K562 (cell line): ENCODE results near the gene MYO7A. TPM values are rescaled to one million over a fixed set of nuclear protein-coding genes. Genes with fewer than 3 reads are reported as not detected.
A peak's percentile ranks its signal among the peaks of the same experiment; 100 is the strongest.

ENCODE experiments used
- ATAC-seq: fragments of 200-7000 bp; cut with Tn5 transposase; 3 replicates; pipeline ENCODE4 v1.9.1; 2020; ENCODE audit warnings: moderate library complexity
- BruUV-seq: library from RNA; stranded (reverse); fragments of 400-500 nt; replicated peaks from 2 replicates; lab custom pipeline; 2021; lab: Mats Ljungman, UMichigan
- CTCF ChIA-PET: fragments of 300-600 bp; formaldehyde crosslinking; extraction: SDS; loops from one replicate; lab custom pipeline; 2021; ENCODE audit warnings: low intra/inter-chr PET ratio; lab: Yijun Ruan, JAX
- POLR2A ChIA-PET: fragments of 300-600, 350-650 bp; sonication (Branson Sonifier 250); formaldehyde crosslinking; extraction: SDS; loops from one replicate; lab custom pipeline; 2021; ENCODE audit warnings: antibody characterized with exemption, inconsistent platforms; lab: Yijun Ruan, JAX
- DNase-seq, 4 experiments: peaks; one replicate each; pipeline versions ENCODE4 v3.0.0 to v3.0.0-alpha.2; 2011 to 2018; ENCODE audit warnings: low spot score in 3 of 4, mixed read lengths in 3 of 4; ENCODE audit errors: extremely low read depth in 1 of 4
- FAIRE-seq: peaks from 2 replicates; lab custom pipeline; 2011; peaks lifted over from hg19 to GRCh38; lab: Jason Lieb, UNC
- H2AFZ ChIP-seq: 2 replicates; pipeline ENCODE4 v1.6.0; 2011; ENCODE audit warnings: low read depth, low read length, control low read depth, inconsistent platforms
- H3K27ac ChIP-seq: fragments of 200-600 bp; 3 replicates; pipeline ENCODE4 v1.8.0; 2011; ENCODE audit warnings: low read depth, mild to moderate bottlenecking, control low read depth, inconsistent platforms, low read length, moderate library complexity, mixed read lengths; ENCODE audit errors: extremely low read depth
- H3K27me3 ChIP-seq, 2 experiments: fragments of 300-600 bp in 1 of 2; 2 replicates in 1 of 2; 3 replicates in 1 of 2; pipeline versions ENCODE4 v1.6.0 to v1.8.0; 2011; ENCODE audit warnings: inconsistent platforms in 2 of 2, low read length in 2 of 2, mild to moderate bottlenecking in 1 of 2, mixed read lengths in 1 of 2, moderate library complexity in 1 of 2; ENCODE audit not compliant: control insufficient read depth in 2 of 2, insufficient read depth in 2 of 2
- H3K36me3 ChIP-seq: fragments of 300-600 bp; 3 replicates; pipeline ENCODE4 v1.8.0; 2011; ENCODE audit warnings: mild to moderate bottlenecking, low read length, inconsistent platforms; ENCODE audit not compliant: control insufficient read depth, insufficient read depth
- H3K4me1 ChIP-seq, 2 experiments: fragments of 200-600 bp in 1 of 2; replicated peaks in 1 of 2; 2 replicates in 1 of 2; 3 replicates in 1 of 2; pipeline versions ENCODE4 v1.5.1 to v1.8.0; 2011; ENCODE audit warnings: inconsistent platforms in 2 of 2, low read length in 2 of 2, mild to moderate bottlenecking in 1 of 2, mixed read lengths in 1 of 2, moderate library complexity in 1 of 2; ENCODE audit not compliant: control insufficient read depth in 2 of 2, insufficient read depth in 2 of 2
- H3K4me2 ChIP-seq: 2 replicates; pipeline ENCODE4 v1.6.1; 2011; ENCODE audit warnings: low read length, control low read depth, inconsistent platforms, mixed read lengths; ENCODE audit not compliant: insufficient read depth
- H3K4me3 ChIP-seq: fragments of 200-600 bp; sonication (generic), shearing (Covaris generic); 2 replicates; pipeline ENCODE4 v1.5.1; 2016; ENCODE audit warnings: control low read depth, inconsistent platforms
- H3K79me2 ChIP-seq: fragments of 200-600 bp; 3 replicates; pipeline ENCODE4 v1.8.0; 2011; ENCODE audit warnings: low read length, inconsistent platforms; ENCODE audit not compliant: control insufficient read depth, insufficient read depth
- H3K9ac ChIP-seq, 2 experiments: 2 replicates each; pipeline versions ENCODE4 v1.6.0 to v1.6.1; 2011; ENCODE audit warnings: low read depth in 2 of 2, low read length in 2 of 2, control low read depth in 1 of 2, inconsistent platforms in 1 of 2, mild to moderate bottlenecking in 1 of 2, mixed read lengths in 1 of 2; ENCODE audit not compliant: insufficient read depth in 1 of 2
- H3K9me1 ChIP-seq: one replicate; pipeline ENCODE4 v1.6.0; 2011; ENCODE audit warnings: inconsistent platforms, mild to moderate bottlenecking, low read length, moderate library complexity; ENCODE audit not compliant: control insufficient read depth, insufficient read depth
- H3K9me3 ChIP-seq: replicated peaks from 2 replicates; pipeline ENCODE4 v1.5.1; 2011; ENCODE audit warnings: low read depth, low read length, inconsistent platforms; ENCODE audit not compliant: control insufficient read depth, insufficient read depth
- H4K20me1 ChIP-seq: replicated peaks from 2 replicates; pipeline ENCODE4 v1.6.1; 2011; ENCODE audit warnings: low read length, inconsistent platforms, mixed read lengths; ENCODE audit not compliant: control insufficient read depth, insufficient read depth
- MAX ChIP-seq: sonication (generic); formaldehyde crosslinking; IDR thresholded peaks from 2 replicates; pipeline ENCODE4 v1.9.0; 2022; ENCODE audit warnings: mild to moderate bottlenecking, missing genetic modification reagents
- ZFP36 ChIP-seq: fragments of 150-350 bp; IDR thresholded peaks from 2 replicates; pipeline ENCODE4 v1.6.1; 2018; ENCODE audit warnings: low read length, low read depth; ENCODE audit not compliant: partially characterized antibody
- ZNF445 ChIP-seq: fragments of 250-450 bp; sonication (Bioruptor Pico); IDR thresholded peaks from 2 replicates; pipeline ENCODE4 v1.4.0; 2020; ENCODE audit warnings: low read depth, mild to moderate bottlenecking, moderate library complexity
- WGBS: fragments of 100-300 bp; shearing (Covaris generic); methylation state at CpG from one replicate; pipeline ENCODE4 v1.1.6; 2016; ENCODE audit warnings: low coverage, mixed read lengths; ENCODE audit not compliant: insufficient coverage; ENCODE audit errors: missing lambda C conversion rate; 5-methylcytosine and 5-hydroxymethylcytosine counted together
- in situ Hi-C: fragments of 300-500 bp; cut with MboI; formaldehyde crosslinking; loops from 4 replicates; pipeline ENCODE4 v1.15.0; 2018; ENCODE audit warnings: inconsistent platforms, mixed read lengths
- intact Hi-C: fragments of 100-400 bp; cut with micrococcal nuclease; formaldehyde crosslinking; loops from 2 replicates; pipeline ENCODE4 v1.14.2; 2022
- polyA plus RNA-seq, 8 experiments: library from polyadenylated mRNA; depleted of rRNA in 4 of 8; stranded (reverse) in 5 of 8; unstranded in 3 of 8; fragments of >200 nt; fragmentation: Nextera tagmentation in 2 of 8; fragmentation: Illumina TruSeq in 1 of 8; extraction: Ambion mirVana in 2 of 8; extraction: Trizol in 1 of 8; gene quantifications; 2 replicates each; pipeline versions ENCODE4 v1.2.1 to v1.2.3, GENCODE V29; 2011 to 2014; ENCODE audit warnings: inconsistent platforms in 1 of 8, missing spikeins in 1 of 8
- total RNA-seq, 7 experiments: library from RNA; depleted of rRNA in 6 of 7; stranded (reverse); fragments of >200 nt in 6 of 7; fragmentation: Illumina TruSeq in 2 of 7; extraction: Trizol in 2 of 7; gene quantifications; 2 replicates each; pipeline versions ENCODE4 v1.2.1 to v1.2.3, GENCODE V29; 2011 to 2021; ENCODE audit warnings: low replicate concordance in 1 of 7

The MYO7A gene
- total and polyA plus RNA-seq, 9 of the 15 experiments (the other 6 are each of a cell fraction or from before 2014, with no cell fraction given) = 0.01 to 0.11 (median 0.07) TPM; not detected in 1

DNA sequence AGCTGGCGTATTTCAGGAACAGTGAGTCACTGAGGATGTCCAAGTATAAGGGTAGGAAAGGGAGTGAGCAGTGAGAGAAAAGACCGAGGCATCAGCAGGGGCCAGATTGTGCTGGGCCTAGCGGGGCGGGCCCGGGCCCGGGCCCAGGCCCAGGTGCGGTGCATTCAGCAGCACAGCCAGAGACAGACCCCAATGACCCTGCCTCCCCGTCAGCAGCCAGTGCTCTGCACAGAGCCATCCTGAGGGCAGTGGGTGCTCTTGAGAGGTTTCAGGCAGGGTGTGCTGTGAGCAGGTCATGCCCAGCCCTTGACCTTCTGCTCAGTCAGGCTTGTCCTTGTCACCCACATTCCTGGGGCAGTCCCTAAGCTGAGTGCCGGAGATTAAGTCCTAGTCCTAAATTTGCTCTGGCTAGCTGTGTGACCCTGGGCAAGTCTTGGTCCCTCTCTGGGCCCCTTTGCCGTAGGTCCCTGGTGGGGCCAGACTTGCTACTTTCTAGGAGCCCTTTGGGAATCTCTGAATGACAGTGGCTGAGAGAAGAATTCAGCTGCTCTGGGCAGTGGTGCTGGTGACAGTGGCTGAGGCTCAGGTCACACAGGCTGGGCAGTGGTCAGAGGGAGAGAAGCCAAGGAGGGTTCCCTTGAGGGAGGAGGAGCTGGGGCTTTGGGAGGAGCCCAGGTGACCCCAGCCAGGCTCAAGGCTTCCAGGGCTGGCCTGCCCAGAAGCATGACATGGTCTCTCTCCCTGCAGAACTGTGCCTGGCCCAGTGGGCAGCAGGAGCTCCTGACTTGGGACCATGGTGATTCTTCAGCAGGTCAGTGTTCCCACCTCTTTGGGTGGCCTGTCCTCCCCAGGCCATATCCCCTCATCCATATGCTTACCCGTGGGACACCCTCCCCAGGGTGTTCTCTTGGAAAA, 2.1 kb downstream of the MYO7A start:
- TF ChIP-seq ZFP36 = peak; percentile 23
- no peak for TF ChIP-seq MAX
- no peak for TF ChIP-seq ZNF445 (CRISPR knock-in tag)
- CTCF ChIA-PET = no interaction called here
- Histone ChIP-seq H4K20me1 (peaks cover 16% of the 10 kb centered on the region; the same call in 1 of the 2 replicates), H3K27me3 (peaks cover 2 to 29% of the 10 kb centered on the region in 2 experiments; a peak in 4 of 5 replicates), H3K4me2 (no peak overlapping the region), H3K4me3 (no peak overlapping the region), H3K4me1 (peaks cover 0 to 20% of the 10 kb centered on the region in 2 experiments; a peak in 2 of 5 replicates), H3K9ac (peak overlapping the region in 1 of 2 experiments; percentile 39; a peak in 2 of 4 replicates), H3K27ac (no peak overlapping the region), H2AFZ (no peak overlapping the region), H3K36me3 (no peaks in the 10 kb centered on the region), H3K9me1 (no peaks in the 10 kb centered on the region), H3K79me2 (no peaks in the 10 kb centered on the region), H3K9me3 (no peaks in the 10 kb centered on the region)
- no TSS peak for BruUV-seq
- ATAC-seq (no peak), FAIRE-seq (no peak), DNase-seq (no peak)
- 29% methylated on average over 11 of the region's 11 CpGs for WGBS
- intact Hi-C loops = no loop called here
- POLR2A ChIA-PET = interaction anchor here (0.6 to 1.8 kb wide), 2 partner anchors 10 to 46 kb away, joined by 3 to 5 read pairs; no protein-coding TSS in a partner anchor
- in situ Hi-C loops = no loop called here
